ENCODE results near the gene SPATA13.

The SPATA13 gene

GRCh38 chr13:24272452-24273161 lies 112.1 kb downstream of the SPATA13 start:
- H3K9ac ChIP-seq (ENCODE audit: low read length): peak overlapping the region; percentile 54; the same call in 1 of the 2 replicates
- no peak overlapping the region for H3K27ac ChIP-seq (ENCODE audit: low read length)

GRCh38 chr13:24273926-24274325 lies 113.4 kb downstream of the SPATA13 start:
- H3K4me3 ChIP-seq (ENCODE audit: low read length): no peak overlapping the region; the same call in 1 of the 2 replicates
- no peaks in the 10 kb centered on the region for H3K9me3 ChIP-seq (ENCODE audit: insufficient read depth, low read length)
- H2AFZ ChIP-seq (ENCODE audit: low read depth, low read length): no peak overlapping the region
- no peaks in the 10 kb centered on the region for H3K27me3 ChIP-seq (ENCODE audit: low read depth, low read length)
- H3K79me2 ChIP-seq (ENCODE audit: low read length): no peaks in the 10 kb centered on the region
- H3K27ac ChIP-seq (ENCODE audit: low read length): peak overlapping the region; percentile 62
- H3K9ac ChIP-seq (ENCODE audit: low read length): peak overlapping the region; percentile 2; the same call in 1 of the 2 replicates
- peaks cover 56% of the 10 kb centered on the region for H3K4me1 ChIP-seq (ENCODE audit: low read length)
- TF ChIP-seq EZH2phosphoT487 (IDR thresholded peaks at IDR 0.05; ENCODE audit: low read depth): no peak
- TF ChIP-seq, protein P1, sequence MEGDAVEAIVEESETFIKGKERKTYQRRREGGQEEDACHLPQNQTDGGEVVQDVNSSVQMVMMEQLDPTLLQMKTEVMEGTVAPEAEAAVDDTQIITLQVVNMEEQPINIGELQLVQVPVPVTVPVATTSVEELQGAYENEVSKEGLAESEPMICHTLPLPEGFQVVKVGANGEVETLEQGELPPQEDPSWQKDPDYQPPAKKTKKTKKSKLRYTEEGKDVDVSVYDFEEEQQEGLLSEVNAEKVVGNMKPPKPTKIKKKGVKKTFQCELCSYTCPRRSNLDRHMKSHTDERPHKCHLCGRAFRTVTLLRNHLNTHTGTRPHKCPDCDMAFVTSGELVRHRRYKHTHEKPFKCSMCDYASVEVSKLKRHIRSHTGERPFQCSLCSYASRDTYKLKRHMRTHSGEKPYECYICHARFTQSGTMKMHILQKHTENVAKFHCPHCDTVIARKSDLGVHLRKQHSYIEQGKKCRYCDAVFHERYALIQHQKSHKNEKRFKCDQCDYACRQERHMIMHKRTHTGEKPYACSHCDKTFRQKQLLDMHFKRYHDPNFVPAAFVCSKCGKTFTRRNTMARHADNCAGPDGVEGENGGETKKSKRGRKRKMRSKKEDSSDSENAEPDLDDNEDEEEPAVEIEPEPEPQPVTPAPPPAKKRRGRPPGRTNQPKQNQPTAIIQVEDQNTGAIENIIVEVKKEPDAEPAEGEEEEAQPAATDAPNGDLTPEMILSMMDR (IDR thresholded peaks at IDR 0.05; ENCODE audit: low read depth, low read length): no peak
- no peaks in the 10 kb centered on the region for H3K36me3 ChIP-seq (replicated peaks; ENCODE audit: low read depth, low read length)
- peak overlapping the region; percentile 64 for H3K4me2 ChIP-seq (ENCODE audit: low read length)
- H4K20me1 ChIP-seq (ENCODE audit: insufficient read depth, low read length): no peaks in the 10 kb centered on the region

More at GRCh38 chr13:24272452-24273161, 112.1 kb downstream of the SPATA13 start:
- H3K9me3 ChIP-seq (ENCODE audit: insufficient read depth, low read length): no peaks in the 10 kb centered on the region
- peak overlapping the region; percentile 80 for H3K4me2 ChIP-seq (ENCODE audit: low read length)
- H3K36me3 ChIP-seq (replicated peaks; ENCODE audit: low read depth, low read length): no peaks in the 10 kb centered on the region
- H3K4me1 ChIP-seq (ENCODE audit: low read length): peaks cover 56% of the 10 kb centered on the region
- H2AFZ ChIP-seq (ENCODE audit: low read depth, low read length): no peak overlapping the region
- no peaks in the 10 kb centered on the region for H3K27me3 ChIP-seq (ENCODE audit: low read depth, low read length)
- TF ChIP-seq, protein P1 (IDR thresholded peaks at IDR 0.05; ENCODE audit: low read depth, low read length): no peak
- TF ChIP-seq EZH2phosphoT487 (IDR thresholded peaks at IDR 0.05; ENCODE audit: low read depth): no peak
- peak overlapping the region; percentile 71 for H3K4me3 ChIP-seq (ENCODE audit: low read length)
- no peaks in the 10 kb centered on the region for H4K20me1 ChIP-seq (ENCODE audit: insufficient read depth, low read length)
- H3K79me2 ChIP-seq (ENCODE audit: low read length): no peaks in the 10 kb centered on the region

- Histone ChIP-seq H3K4me2 (ENCODE audit: low read length) (peak overlapping the region; percentile 64), H3K36me3 (replicated peaks; ENCODE audit: low read depth, low read length) (no peaks in the 10 kb centered on the region), H3K4me3 (ENCODE audit: low read length) (peak overlapping the region; percentile 32), H3K79me2 (ENCODE audit: low read length) (no peaks in the 10 kb centered on the region), H3K4me1 (ENCODE audit: low read length) (peaks cover 56% of the 10 kb centered on the region), H3K27me3 (ENCODE audit: low read depth, low read length) (no peaks in the 10 kb centered on the region), H3K9me3 (ENCODE audit: insufficient read depth, low read length) (no peaks in the 10 kb centered on the region), H3K9ac (ENCODE audit: low read length) (peak overlapping the region; percentile 18; the same call in 1 of the 2 replicates), H2AFZ (ENCODE audit: low read depth, low read length) (no peak overlapping the region), H4K20me1 (ENCODE audit: insufficient read depth, low read length) (no peaks in the 10 kb centered on the region), H3K27ac (ENCODE audit: low read length) (peak overlapping the region; percentile 62)
- no peak for TF ChIP-seq EZH2phosphoT487 (IDR thresholded peaks at IDR 0.05; ENCODE audit: low read depth)
- TF ChIP-seq, protein P1 (IDR thresholded peaks at IDR 0.05; ENCODE audit: low read depth, low read length): no peak
Measured at GRCh38 chr13:24274452-24275021, 114.0 kb downstream of the SPATA13 start.

DNA sequence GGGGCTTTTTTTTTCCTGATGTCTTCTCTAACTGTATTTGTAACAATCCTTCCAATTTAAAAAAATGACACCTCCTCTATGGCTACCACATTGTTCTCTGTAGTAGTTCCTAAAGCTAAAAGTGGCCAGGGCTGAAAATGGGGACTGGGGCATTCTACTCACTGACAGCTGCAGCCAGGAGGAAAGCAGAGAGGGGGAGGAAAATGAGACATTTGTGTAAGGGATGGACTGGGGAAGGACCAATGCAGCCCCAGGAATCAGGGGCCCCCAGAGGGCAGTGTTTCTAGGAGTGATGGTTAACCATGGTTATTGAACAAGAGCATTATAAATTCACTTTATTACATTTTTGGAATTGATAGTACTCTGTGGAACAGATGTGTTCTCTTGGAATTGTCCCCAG lies 114.5 kb downstream of the SPATA13 start:
- Histone ChIP-seq H3K27me3 (ENCODE audit: low read depth, low read length) (no peaks in the 10 kb centered on the region), H3K4me2 (ENCODE audit: low read length) (peak overlapping the region; percentile 64), H4K20me1 (ENCODE audit: insufficient read depth, low read length) (no peaks in the 10 kb centered on the region), H3K4me1 (ENCODE audit: low read length) (peaks cover 56% of the 10 kb centered on the region), H3K9me3 (ENCODE audit: insufficient read depth, low read length) (no peaks in the 10 kb centered on the region), H3K79me2 (ENCODE audit: low read length) (no peaks in the 10 kb centered on the region), H3K9ac (ENCODE audit: low read length) (peak overlapping the region; percentile 18; the same call in 1 of the 2 replicates), H2AFZ (ENCODE audit: low read depth, low read length) (no peak overlapping the region), H3K36me3 (replicated peaks; ENCODE audit: low read depth, low read length) (no peaks in the 10 kb centered on the region), H3K27ac (ENCODE audit: low read length) (peak overlapping the region; percentile 62), H3K4me3 (ENCODE audit: low read length) (peak overlapping the region; percentile 32)
- TF ChIP-seq EZH2phosphoT487 (IDR thresholded peaks at IDR 0.05; ENCODE audit: low read depth): no peak
- TF ChIP-seq, protein P1 (IDR thresholded peaks at IDR 0.05; ENCODE audit: low read depth, low read length): peak; percentile 29; the same call in 1 of the 2 replicates

Data from OCI-LY3 (cell line).